HG02943 (cell line): ENCODE measurements around the gene RAB3C.
A peak's percentile ranks its signal among the peaks of the same experiment; 100 is the strongest.

Experiments
- ATAC-seq: cut with Tn5 transposase; IDR thresholded peaks from one replicate; pipeline ENCODE4 v1.9.1; 2021; ENCODE audit warnings: mild to moderate bottlenecking, low read depth, moderate library complexity; ENCODE audit not compliant: unreplicated experiment

The RAB3C gene

GRCh38 chr5:58717303-58718007 is 134.6 kb downstream of the RAB3C start:
- no peak for ATAC-seq

DNA sequence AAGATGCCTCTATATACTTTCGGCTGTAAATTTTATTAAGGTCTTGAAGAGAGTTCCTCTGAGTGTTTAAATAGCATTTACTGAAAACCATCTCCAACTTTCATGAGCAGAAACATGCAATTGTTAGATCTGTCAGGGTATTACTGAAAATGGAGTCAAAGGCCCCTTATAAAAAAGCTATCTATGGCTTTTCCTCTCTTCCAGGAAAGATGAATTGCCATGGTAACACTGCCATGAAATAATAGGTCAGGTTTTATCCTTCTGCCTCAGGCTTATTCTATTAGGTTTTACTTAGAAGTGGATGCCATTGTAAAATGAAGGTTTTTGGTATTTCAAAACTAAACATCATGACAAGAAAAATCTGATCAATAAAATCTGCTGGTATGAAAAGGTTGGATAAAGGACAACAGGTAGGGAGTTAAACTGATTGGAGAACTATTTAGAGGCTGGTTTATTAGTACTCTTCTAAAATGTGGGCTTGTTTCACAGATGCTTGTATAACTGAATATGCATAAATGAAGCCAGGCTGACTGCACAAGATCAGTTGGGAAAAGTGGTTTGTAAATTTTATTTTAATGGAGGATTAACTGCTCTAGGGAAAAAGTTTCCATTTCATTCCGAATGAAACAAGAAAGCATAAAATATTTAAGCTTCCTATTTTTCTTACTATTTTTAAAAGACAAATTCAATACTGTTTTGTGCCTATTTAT is 135.5 kb downstream of the RAB3C start:
- no peak for ATAC-seq

- ATAC-seq: no peak
These were observed 139.3 kb downstream of the RAB3C start for GRCh38 chr5:58722160-58722559.

GRCh38 chr5:58724992-58725391 is 142.1 kb downstream of the RAB3C start:
- ATAC-seq: no peak

- ATAC-seq: no peak
These were observed 148.8 kb downstream of the RAB3C start for GRCh38 chr5:58731641-58732040.

- ATAC-seq: no peak
These were observed 152.8 kb downstream of the RAB3C start for GRCh38 chr5:58735637-58736036.

DNA sequence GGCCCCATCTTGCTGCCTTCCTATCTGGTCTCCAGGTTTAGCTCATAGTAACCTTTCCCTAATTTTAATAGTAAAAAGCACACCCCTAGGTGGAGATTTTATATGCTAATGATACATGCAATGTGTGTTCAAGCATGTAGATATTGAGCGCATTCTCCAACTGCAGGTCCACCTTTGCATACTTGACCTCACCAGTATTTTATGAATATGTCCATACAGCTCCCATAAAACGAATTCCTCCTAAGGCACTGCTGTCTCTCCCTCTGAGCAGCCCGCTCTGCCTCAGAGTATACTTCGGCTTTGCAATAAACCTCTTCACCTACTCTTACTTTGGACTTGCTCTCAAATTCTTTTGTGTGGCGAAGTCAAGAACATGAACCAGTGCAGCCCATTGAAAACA is 153.3 kb downstream of the RAB3C start:
- ATAC-seq: no peak

GRCh38 chr5:58737671-58738070 is 154.8 kb downstream of the RAB3C start:
- no peak for ATAC-seq

- no peak for ATAC-seq
These were observed 155.5 kb downstream of the RAB3C start for GRCh38 chr5:58738336-58738735.

DNA sequence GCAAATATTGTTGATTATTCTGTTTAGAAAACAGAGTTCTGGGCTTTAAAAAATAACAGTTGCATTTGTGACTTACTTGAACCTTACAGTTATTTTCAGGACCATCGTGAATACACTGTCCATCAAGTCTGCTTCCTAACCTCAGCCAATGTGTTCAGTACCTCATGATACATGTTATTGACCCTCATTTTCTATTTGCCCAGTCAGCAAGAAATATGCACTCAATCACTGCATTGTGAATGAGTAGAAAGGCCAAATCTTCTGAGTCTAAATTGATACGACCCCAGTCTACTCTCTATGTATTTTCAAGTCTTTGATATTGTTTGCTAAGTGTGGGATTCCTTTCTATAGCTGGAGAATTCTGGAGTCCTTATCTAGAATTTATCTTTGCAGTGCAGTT is 156.2 kb downstream of the RAB3C start:
- ATAC-seq: no peak

DNA sequence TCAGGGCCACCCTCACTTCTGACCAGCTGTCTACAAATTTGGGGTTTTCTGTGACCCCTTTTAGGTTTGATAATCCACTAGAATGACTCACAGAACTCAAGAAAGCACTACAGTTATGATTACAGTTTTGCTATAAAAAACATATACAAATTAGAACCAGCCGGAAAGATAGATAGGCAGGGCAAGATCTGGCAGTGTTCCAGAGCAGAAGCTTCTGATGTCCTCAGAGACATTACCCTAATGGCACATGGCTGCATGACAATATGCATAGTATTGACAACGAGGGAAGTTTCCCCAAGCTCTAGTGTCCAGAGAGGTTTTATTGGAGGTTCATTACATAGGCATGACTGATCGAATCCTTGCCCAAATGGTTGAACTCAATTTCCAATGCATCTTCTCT is 158.1 kb downstream of the RAB3C start:
- no peak for ATAC-seq

GRCh38 chr5:58745350-58745749 is 162.5 kb downstream of the RAB3C start:
- ATAC-seq: no peak

- no peak for ATAC-seq
These were observed 163.4 kb downstream of the RAB3C start for GRCh38 chr5:58746321-58746720.

GRCh38 chr5:58750036-58750435 is 167.2 kb downstream of the RAB3C start:
- no peak for ATAC-seq

DNA sequence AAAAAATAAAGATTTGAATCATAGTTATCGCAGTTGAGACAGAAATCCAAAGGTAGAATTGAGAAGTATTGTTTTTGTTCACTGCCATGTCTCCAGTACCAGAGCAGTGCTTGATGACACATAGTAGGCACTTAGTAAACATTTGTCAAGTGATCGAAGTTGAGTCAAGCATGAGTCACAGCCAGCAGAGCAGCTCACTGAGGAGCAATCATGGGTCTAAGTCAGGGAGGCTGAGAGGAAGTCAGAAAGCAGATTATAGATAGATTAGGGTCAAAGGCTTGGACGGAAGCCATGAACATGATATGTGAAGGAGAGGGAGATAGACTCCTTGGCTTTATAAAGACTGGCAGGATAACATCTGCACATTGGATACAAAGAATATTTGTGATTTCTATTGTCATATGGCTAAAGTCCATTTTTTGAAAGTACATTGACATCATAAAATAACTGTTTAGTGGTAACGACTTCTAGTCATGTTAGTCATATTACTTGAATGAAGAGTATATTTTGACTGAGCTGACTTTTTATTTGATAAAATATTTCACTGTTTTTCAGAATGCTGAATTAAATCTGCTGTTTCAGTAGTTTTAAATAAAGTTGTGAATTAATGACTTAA is 168.5 kb downstream of the RAB3C start:
- ATAC-seq: no peak

DNA sequence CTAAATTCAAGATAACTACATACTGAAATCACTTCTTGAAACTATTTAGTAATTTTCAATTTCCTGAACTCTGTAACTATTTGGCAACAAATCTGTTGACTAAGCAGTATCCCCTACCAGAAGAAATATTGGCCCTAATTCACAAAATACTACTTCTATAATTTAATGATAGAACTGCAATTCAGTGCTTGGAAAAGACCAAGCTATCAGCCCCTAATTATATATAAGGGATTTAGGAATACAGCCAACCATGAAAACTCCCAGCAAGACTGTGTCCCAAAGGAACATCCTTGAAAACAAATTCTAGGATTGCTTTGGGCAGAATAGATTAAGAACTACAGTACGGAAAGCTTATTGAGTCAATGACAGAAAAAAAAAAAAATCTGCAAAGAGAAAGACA is 169.2 kb downstream of the RAB3C start:
- no peak for ATAC-seq

DNA sequence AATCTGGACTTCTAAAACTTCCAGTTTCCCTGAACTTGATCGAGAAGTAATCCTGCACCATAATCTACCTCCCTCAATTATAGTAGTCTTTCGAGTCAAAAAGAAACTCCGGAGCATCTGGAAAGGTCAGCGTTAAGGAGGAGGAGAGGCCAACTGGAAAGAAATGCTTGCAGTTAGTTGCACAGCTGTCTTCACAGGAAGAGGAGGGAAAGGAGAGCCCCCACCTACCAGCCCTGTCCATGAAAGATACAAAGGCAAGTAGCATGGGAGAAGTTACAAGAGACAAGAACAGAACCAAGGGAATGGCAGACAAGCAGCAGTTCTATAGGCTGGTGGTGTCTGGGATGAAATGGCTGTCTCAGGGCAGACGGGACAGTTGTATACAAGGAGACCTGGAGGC is 170.6 kb downstream of the RAB3C start:
- no peak for ATAC-seq

GRCh38 chr5:58754250-58754649 is 171.4 kb downstream of the RAB3C start:
- ATAC-seq: no peak

- no peak for ATAC-seq
These were observed 172.5 kb downstream of the RAB3C start for GRCh38 chr5:58755397-58755796.

GRCh38 chr5:58759745-58760144 is 176.9 kb downstream of the RAB3C start:
- ATAC-seq: peak; percentile 84

GRCh38 chr5:58760222-58760621 is 177.3 kb downstream of the RAB3C start:
- ATAC-seq: no peak

GRCh38 chr5:58761407-58761806 is 178.5 kb downstream of the RAB3C start:
- ATAC-seq: no peak
